ENCODE data around the gene CD19.
"Not testable (repeated sequence)": the region's sequence is repeated elsewhere in the genome, so short reads cannot be mapped to it uniquely, and the experiment has no call there.

CD19 gene

DNA sequence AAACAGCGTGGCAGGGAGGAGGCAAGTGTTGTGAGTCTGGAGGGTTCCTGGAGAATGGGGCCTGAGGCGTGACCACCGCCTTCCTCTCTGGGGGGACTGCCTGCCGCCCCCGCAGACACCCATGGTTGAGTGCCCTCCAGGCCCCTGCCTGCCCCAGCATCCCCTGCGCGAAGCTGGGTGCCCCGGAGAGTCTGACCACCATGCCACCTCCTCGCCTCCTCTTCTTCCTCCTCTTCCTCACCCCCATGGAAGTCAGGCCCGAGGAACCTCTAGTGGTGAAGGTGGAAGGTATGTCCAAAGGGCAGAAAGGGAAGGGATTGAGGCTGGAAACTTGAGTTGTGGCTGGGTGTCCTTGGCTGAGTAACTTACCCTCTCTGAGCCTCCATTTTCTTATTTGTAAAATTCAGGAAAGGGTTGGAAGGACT is at the start of gene CD19:
CD19 (plus strand) TSS at position 171 of the 425 bp plus-strand sequence; CDS start at position 201, 30 bp downstream.
- no peak for DNase-seq

DNA sequence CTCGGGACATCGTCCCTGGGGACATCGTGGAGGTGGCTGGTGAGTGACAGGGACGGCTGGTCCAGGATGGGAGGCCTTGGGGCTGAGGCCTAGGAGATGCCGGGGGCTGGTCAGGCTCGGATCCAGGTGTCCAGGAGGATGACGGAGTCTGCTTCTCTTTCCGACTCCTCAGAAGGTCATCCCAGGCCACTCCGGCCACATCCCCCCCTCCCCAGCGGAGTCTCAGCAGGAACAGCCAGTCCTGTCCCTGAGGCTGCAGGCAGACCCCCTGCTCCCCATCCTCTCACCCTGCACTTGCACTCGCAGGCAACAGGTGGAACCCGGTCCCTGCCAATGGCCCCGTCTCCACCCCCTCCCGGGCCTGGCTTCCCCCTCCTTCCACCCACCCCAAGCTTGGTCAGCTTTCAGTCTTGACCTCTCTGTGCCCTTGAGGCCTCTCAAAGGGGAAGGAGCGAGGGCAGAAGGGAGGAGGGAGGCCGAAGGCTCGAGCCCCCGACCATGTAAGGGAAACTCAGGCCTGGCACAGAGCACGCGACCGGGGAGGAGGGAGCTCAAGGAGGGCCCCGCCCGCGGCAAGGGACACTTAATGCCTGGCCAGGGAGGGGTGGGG is 49.1 kb upstream of the CD19 start:
- DNase-seq: no peak

DNA sequence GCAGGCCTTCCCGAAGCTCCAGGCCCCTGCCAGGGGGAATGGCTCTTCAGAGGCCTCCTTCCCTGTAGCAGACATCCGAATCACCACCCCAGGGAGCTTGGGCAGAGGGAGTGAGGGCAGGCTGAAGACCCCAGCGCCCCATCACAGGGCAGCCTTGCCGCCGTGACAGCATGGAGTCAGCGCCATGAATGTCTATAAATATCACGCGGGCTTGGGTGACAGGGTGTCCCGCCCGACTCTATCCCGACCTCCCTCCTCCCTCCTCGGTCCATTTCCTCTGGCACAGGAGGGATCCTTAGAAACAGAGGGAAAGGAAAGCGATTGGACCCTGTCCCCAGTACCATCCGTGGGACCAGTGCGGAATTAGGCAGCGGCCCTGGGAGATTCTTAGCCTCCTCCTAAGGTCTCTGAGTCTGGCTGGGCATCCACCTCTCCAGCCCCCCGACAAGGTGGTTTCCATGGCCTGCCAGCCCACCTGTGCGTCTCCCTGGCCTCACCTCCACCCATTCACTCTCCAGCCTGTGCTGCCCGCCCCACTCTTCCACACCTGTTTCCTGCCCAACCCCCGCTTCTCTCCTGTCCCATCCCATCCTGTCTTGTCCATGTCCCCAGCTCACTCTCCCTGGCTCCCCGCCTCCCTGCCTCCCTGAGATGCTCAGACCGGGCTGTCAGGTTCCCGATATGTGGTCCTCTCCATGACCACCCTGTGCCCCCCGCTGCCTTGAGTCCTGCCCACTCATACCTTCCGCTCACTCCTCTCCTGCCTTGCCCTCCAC is 48.4 kb upstream of the CD19 start:
- no peak for DNase-seq

DNA sequence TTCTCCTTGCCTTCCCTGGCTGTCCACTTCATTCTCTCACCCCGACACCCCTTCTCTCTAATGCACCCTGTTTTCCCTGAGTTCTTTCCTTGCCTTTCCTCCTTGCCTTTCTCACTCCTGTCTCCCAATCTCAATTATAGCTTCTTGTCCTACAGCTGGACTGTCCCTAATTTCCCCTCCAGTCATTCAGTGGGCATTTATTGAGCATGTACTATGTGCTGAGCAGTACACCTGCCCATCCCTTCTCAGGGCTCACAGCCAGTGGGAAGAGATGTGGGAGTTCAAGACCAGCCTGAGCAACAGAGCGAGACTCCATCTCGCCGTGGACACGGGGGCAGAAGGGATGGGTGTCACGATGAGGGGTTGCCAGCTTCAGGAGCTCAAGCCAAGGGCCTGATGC is 47.7 kb upstream of the CD19 start:
- DNase-seq: no peak

DNA sequence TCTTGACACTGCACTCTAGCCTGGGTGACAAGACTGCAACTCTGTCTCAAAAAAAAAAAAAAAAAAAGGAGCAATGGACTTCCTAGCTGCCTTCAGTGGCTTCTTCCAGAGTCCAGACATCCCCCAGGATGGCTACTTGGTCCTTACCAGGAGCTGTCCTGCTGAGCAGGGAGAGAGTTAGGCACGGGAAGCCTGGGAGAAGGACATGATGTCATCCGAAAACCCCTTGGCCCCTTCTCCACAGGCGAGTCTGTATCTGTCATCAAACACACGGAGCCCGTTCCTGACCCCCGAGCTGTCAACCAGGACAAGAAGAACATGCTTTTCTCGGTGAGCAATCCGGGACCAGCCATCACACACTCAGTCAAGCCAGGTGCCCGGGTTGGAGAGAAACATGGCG is 44.8 kb upstream of the CD19 start:
- DNase-seq: no peak

DNA sequence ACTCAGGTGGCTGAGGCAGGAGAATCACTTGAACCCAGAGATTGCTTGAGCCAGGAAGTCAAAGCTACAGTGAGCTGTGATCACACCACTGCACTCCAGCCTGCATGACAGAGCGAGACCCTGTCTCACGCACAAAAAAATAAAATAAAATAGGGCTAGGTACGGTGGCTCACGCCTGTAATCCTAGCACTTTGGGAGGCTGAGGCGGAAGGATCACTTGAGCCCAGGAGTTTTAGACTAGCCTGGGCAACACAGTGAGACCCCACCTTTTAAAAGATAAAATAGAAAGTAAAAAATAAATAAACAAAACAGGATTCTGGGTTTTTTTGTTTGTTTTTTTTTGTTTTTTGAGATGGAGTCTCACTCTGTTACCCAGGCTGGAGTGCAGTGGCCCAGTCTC is 41.4 kb upstream of the CD19 start:
- DNase-seq: not testable (repeated sequence)

DNA sequence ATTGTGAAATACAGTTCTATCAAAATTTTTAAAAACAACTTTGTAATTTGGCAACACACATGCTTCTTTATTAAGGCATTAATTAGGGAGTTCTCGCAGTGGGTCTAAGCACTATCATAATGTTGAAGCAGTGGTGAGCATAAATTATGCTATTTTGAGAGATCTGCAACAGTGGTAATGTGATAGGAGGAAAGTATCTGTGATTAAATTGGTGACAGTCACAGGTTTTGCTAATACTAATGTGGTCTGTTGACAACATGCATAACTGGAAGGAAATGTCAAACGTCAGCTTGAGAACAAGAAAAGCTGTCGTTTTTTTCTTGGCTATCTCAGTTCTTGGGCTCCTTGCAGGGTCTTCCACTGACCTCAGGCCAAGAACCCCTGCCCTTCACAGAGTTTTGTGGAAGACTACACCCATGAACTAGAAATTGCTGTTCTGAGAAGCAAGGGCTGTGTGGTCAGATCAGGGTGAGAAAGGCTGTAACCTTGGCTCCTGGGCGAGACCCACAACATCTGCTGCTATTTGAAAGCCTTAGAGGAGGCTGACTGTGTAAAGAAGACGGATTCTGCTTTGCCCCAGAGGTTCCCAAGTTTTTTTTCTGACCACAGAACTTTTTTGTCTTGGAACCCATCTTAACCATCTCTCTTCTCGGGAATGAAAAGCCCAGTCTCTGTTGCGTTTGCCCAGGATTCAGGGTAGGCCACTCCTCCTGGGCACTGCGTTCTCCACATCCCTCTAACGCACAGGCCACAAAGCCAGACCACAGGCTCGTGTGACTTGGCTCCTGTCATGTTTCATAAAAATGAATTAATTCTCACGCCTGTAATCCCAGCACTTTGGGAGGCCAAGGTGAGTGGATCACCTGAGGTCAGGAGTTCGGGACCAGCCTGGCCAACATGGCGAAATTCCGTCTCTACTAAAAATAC is 39.5 kb upstream of the CD19 start:
- no peak for DNase-seq

DNA sequence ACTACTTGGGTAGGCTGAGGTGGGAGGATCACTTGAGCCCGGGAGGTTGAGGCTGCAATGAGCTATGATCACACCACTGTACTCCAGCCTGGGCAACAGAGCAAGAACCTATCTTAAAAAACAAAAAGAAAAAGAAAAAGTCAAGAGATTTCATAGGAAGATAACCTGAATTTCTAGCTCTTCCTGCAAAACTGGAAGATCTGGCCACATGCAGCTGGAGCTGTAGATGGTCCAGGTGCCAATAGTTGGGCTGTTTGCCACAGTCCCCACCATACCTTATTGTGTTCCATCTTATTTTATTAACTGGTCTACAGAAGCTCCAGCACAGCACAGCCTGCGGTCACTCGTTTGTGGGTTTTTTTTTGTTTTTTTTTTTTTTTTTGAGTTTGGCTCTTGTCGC is 38.5 kb upstream of the CD19 start:
- no peak for DNase-seq

DNA sequence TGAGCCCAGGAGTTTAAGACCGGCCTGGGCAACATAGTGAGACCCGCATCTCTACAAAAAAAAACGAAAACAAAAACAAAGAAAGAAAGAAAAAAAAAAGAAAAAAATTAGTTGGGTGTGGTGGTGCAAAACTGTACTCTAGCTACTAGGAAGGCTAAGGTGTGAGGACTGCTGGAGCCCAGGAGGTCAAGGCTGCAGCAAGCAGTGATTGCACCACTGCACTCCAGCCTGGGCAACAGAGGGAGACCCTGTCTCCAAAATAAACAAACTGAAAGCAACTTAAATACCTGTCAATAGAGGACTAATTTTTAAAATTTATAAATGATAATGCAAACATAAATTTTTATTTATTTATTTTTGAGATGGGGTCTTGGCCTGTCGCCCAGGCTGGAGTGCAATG is 36.2 kb upstream of the CD19 start:
- DNase-seq: no peak

DNA sequence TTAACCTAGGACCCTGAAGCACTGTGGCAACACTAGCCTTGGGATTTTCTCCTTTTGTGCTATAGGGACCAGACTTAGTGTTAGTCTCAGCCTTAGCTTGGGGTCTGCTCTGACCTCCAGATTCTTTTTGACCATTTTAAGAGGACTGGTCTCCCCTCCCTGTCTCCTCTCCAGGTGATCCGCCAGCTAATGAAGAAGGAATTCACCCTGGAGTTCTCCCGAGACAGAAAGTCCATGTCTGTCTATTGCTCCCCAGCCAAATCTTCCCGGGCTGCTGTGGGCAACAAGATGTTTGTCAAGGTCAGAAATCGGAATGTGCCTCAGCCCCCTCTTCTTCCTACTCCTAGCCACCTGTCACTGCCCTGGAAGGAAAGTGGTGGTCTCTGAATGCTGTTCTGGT is 33.9 kb upstream of the CD19 start:
- no peak for DNase-seq

DNA sequence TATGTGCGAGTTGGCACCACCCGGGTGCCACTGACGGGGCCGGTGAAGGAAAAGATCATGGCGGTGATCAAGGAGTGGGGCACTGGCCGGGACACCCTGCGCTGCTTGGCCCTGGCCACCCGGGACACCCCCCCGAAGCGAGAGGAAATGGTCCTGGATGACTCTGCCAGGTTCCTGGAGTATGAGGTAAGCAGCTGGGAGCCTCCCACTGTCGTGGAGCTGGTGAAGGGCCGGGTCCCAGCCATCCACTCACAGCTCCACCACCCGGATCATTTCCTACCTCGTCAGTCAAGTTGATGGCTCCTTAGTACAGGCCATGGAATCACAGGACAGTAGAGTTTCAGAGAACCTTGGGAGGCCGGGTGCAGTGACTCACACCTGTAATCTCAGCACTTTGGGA is 33.5 kb upstream of the CD19 start:
- DNase-seq: no peak

DNA sequence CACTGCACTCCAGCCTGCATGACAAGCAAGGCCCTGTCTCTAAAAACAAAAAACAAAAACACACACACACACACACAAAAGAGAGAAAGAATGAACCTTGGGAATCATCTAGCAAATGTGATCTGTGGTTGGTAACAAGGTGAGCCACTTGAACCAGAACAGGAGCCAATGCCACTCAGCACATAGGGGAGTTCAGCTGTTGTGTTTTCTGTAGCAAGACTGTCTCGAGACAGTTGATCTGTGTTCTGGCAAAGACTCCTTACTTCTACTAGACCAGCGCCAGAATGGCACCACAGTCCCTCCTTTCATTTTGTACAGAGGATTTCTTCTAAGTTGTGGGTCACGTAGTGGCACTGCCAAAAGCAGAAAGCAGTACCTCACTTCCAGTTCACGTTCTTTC is 32.8 kb upstream of the CD19 start:
- no peak for DNase-seq

DNA sequence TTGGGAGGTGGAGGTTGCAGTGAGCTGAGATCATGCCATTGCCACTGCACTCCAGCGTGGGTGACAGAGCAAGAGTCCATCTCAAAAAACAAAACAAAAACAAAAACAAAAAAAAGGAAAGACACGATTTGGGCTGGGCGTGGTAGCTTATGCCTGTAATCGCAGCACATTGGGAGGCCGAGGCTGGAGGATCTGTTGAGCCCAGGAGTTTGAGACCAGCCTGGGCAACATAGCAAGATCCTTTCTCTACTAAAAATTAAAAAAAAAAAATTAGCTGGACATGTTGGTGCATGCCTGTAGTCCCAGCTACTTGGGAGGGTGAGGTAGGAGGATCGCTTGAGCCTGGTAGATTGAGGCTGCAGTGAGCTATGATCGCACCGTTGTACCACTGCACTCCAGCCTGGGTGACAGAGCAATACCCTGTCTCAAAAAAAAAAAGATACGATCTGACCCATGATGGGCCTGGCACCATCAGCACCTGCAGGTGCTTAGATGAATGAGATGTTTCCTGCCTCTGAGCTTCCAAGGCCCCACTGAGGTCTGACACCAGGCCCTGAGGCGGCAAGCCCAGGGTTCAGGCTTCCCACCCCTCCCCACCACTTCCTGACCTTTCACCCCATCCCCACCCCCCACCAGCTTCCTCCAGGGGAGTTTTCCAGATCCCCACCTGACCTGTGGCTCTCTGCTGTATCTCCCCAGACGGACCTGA is 31.7 kb upstream of the CD19 start:
- DNase-seq: no peak

DNA sequence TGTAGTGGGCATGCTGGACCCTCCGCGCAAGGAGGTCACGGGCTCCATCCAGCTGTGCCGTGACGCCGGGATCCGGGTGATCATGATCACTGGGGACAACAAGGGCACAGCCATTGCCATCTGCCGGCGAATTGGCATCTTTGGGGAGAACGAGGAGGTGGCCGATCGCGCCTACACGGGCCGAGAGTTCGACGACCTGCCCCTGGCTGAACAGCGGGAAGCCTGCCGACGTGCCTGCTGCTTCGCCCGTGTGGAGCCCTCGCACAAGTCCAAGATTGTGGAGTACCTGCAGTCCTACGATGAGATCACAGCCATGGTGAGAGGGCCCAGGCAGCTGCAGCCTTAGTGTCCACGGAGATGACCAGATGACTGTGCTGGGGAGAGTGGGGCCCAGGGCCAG is 31.2 kb upstream of the CD19 start:
- DNase-seq: no peak

DNA sequence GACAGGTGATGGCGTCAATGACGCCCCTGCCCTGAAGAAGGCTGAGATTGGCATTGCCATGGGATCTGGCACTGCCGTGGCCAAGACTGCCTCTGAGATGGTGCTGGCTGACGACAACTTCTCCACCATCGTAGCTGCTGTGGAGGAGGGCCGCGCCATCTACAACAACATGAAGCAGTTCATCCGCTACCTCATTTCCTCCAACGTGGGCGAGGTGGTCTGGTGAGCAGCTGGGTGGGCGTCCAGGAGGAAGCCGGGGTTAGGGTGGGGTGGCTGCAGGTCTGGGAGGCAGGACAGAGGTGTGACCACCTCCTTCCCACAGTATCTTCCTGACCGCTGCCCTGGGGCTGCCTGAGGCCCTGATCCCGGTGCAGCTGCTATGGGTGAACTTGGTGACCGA is 29.9 kb upstream of the CD19 start:
- no peak for DNase-seq

DNA sequence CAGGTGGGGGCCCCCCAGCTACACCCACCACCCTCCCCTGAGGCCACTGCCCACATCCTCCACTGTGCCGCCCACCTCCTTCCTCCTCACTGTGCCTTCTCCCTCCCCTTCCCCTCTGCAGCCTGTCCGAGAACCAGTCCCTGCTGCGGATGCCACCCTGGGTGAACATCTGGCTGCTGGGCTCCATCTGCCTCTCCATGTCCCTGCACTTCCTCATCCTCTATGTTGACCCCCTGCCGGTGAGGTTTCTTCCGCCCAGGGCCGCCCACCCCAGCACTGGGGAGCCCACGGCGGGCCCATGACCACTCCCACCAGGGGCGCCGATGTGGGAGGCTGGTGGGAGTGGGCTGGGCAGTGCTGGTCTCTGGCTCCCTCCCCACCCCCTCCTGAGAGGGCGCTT is 28.9 kb upstream of the CD19 start:
- DNase-seq: no peak

DNA sequence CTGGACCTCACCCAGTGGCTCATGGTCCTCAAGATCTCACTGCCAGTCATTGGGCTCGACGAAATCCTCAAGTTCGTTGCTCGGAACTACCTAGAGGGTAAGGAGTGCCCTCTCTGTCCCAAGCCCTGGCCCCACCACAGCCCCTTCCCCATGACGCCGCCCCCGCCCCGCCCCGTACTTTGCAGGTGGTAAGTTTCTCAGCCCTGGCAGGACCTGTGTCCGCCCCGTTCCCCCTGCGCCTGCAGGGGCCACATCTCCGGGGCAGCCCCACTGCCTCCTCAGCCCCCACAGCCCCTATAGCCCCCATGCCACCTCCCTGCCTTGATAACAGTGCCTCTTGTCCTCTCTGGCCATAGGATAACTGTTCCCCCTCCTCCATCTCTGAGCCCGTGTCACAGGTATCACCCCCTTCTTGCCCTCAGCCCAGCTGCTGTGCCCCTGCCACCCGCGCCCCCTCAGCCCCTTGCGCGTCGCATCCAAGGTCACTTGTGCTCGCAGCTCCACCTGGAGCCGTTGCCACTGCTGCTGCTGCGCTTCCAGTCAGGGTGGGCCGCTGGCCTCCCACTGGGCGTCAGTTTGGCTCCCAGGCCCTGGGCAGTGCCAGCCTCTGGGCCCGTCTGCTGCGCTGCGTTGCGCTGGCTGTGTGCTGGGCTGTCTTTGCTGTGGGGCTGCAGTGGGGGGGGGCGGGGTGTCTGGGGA is 28.3 kb upstream of the CD19 start:
- DNase-seq: no peak

DNA sequence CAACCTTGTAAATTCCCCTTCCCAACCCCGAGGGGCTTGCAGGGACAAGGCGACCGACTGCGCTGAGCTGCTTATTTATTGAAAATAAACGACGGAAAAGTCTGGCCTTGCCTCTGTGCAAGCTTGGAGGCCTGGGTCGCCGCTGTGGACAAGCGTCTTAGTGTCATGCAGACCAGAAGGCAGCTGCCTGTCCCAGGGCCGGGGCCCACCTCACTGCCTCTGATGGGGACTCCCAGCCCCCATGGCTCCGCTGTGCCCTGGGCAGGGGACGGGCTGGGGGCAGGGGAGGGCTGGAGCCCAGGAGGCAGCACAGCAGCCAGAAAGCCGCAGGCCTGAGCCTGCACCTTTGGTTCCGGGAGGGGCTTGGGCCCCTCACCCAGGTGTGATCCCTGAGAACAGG is 27.4 kb upstream of the CD19 start:
- DNase-seq: no peak

DNA sequence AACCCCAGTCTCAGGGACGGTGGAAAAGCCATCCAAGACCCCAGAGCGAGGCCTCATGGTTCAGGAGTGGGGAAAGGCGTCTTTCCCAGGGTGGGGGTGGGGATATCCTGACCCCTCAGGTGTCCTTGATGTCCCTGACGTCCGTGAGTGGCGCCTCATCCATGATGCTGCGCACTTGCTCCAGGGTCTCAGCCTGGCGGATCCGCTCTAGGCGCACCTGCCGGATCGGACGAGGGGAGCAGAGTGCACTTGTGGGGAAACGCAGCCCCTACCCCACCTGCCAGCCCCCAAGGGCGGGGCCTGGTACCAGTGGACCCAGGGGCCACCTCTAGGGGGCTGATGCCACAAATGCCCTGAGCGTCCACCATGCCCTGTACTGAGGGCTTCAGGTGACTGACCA is 26.9 kb upstream of the CD19 start:
- DNase-seq: no peak

DNA sequence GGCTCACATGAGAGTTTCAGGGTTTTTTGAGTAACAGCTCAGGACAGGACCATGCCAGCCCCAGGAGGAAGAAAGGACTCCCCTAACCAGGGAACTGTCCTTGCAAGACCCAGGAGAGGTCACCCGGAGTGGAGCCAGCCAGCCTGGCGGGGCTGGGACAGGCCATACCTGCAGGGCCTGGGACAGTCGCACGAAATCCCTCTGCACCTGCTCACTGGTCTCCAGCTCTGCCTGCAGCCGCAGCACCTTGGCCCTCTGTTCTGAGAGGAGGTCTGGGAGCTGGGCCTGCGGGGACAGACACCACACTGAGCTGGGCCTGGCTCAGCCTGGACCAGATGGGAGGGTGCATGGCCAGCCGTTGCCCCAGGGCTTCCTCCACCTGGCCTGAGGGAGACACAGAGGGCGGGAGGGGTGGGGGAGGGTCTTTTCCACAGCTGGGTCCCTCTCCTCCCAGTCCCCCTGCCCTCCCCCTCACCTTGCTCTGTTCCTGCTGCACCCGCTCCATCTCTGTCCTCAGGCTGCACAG is 26.5 kb upstream of the CD19 start:
- DNase-seq: no peak

DNA sequence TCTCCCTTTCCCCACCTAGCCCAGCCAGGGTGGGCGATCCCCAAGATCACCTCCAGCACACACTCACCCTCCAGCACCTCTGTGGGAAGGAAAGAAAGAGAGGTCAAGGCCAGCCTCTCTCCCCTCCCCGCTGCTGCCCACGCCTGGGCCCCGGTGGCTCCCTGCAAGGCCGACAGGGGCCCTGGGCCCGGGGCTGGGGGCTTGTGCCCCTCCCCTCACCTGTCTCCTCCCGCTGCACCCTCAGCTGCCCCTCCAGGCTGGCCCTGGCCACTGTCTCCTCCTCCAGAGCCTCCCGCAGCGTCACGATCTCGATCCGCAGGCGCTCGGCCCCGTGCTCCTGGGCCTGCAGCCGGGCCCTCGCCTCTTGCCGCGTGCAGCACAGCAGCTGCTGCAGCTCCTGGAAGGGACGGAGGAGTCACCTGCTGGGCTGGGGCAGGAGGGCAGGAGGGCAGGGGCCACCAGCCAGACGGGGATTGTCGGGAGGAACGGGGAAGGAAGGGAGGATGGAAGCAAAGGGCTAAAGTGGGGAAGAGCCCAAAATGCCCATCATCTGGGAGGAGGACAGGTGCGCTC is 25.9 kb upstream of the CD19 start:
- no peak for DNase-seq
